Spleen (tissue), 11 donors: Measurements from ENCODE around the gene PTK6. TPM values are rescaled to one million over a fixed set of nuclear protein-coding genes. Genes with fewer than 3 reads are reported as not detected.
"Not testable (repeated sequence)": the region's sequence is repeated elsewhere in the genome, so short reads cannot be mapped to it uniquely, and the experiment has no call there.

Source experiments
- DNase-seq: peaks from one replicate; pipeline ENCODE4 v3.0.0-alpha.2; 2020
- H3K27ac ChIP-seq, 8 donors: fragments of 200-600 bp; sonication (generic) in 7 of 8; 1 replicate in 4 of 8; 2 replicates in 4 of 8; pipeline versions ENCODE4 v1.5.0 to v1.8.0; 2016 to 2021; ENCODE audit warnings: inconsistent platforms in 4 of 8, mild to moderate bottlenecking in 4 of 8, moderate library complexity in 1 of 8
- H3K27me3 ChIP-seq, 7 donors: fragments of 200-600 bp; sonication (generic) in 6 of 7; replicated peaks in 1 of 7; 1 replicate in 4 of 7; 2 replicates in 3 of 7; pipeline versions ENCODE4 v1.5.0 to v1.8.0; 2016 to 2021; ENCODE audit warnings: inconsistent platforms in 3 of 7, mild to moderate bottlenecking in 1 of 7
- H3K36me3 ChIP-seq, 6 donors: fragments of 200-600 bp; sonication (generic) in 5 of 6; 1 replicate in 4 of 6; 2 replicates in 2 of 6; pipeline versions ENCODE4 v1.5.0 to v1.8.0; 2016 to 2021; ENCODE audit warnings: inconsistent platforms in 2 of 6
- H3K4me1 ChIP-seq, 6 donors: fragments of 200-600 bp; sonication (generic) in 5 of 6; 1 replicate in 3 of 6; 2 replicates in 3 of 6; pipeline versions ENCODE4 v1.5.0 to v1.8.0; 2016 to 2021; ENCODE audit warnings: inconsistent platforms in 3 of 6
- H3K4me3 ChIP-seq, 8 donors: fragments of 200-600 bp; sonication (generic) in 7 of 8; 1 replicate in 4 of 8; 2 replicates in 4 of 8; pipeline versions ENCODE4 v1.5.0 to v1.8.0; 2016 to 2021; ENCODE audit warnings: inconsistent platforms in 4 of 8, mild to moderate bottlenecking in 4 of 8, moderate library complexity in 2 of 8
- H3K9me3 ChIP-seq, 8 donors: fragments of 200-600 bp; sonication (generic) in 7 of 8; 1 replicate in 4 of 8; 2 replicates in 4 of 8; pipeline versions ENCODE4 v1.5.0 to v1.8.0; 2016 to 2021; ENCODE audit warnings: inconsistent platforms in 4 of 8
- CTCF ChIP-seq, 11 experiments: fragments of 200-600 bp in 7 of 11; fragments of 450-650 bp in 4 of 11; sonication (generic) in 4 of 11; IDR thresholded peaks in 8 of 11; conservative IDR thresholded peaks in 3 of 11; 1 replicate in 7 of 11; 2 replicates in 4 of 11; pipeline versions ENCODE4 v1.4.0 to v1.8.0; 2016 to 2021; ENCODE audit warnings: antibody characterized with exemption in 11 of 11, inconsistent platforms in 4 of 11, mild to moderate bottlenecking in 1 of 11
- POLR2A ChIP-seq, 3 donors: fragments of 450-650 bp; IDR thresholded peaks; one replicate each; pipeline ENCODE4 v1.5.1; 2017; ENCODE audit warnings: antibody characterized with exemption in 3 of 3, mild to moderate bottlenecking in 1 of 3
- POLR2AphosphoS5 ChIP-seq, 3 donors: sonication (generic); formaldehyde crosslinking; IDR thresholded peaks; one replicate each; pipeline ENCODE4 v1.5.1; 2017; ENCODE audit warnings: antibody characterized with exemption in 3 of 3
- WGBS, 5 donors: extraction: QIAGEN DNeasy Blood & Tissue Kit in 3 of 5; methylation state at CpG; one replicate each; pipeline versions ENCODE4 v1.1.5 to v1.1.7; 2013 to 2018; 5-methylcytosine and 5-hydroxymethylcytosine counted together
- intact Hi-C: fragments of 100-400 bp; cut with DNase I; formaldehyde crosslinking; loops from one replicate; pipeline ENCODE4 v1.15.0; 2023; ENCODE audit warnings: low total_unique reads
- polyA plus RNA-seq, 3 donors: library from polyadenylated mRNA; stranded (reverse); fragments of 200-250 nt; gene quantifications; one replicate each; pipeline ENCODE4 v1.2.1, GENCODE V29; 2013
- total RNA-seq, 7 donors: library from RNA; depleted of rRNA in 3 of 7; stranded (reverse); fragments of >200 nt in 3 of 7; fragmentation: NEBNext Ultra II Directional in 4 of 7; extraction: Animal tissue kit (Norgen Biotek cat#: 25700) in 4 of 7; gene quantifications; one replicate each; pipeline versions ENCODE4 v1.1.0 to v1.2.1, GENCODE V29; 2016 to 2021
- donor health status: healthy with polysubstance abuse.
- donor health status: DM: no; HTN: no; CAD: no; lungs with moderate emphysema.
- donor health status: DM: no; HTN: no; CAD: no.
- donor health status: Bipolar disorder and iron deficiency.
- donor health status: healthy.
- donor health status: DM: no; HTN: no; CAD: no.
- donor health status: DM: yes; HTN: yes; CAD: no.

Gene PTK6
- total and polyA plus RNA-seq, 10 donors: 0.20 to 1.0 (median 0.71) TPM

GRCh38 chr20:63518946-63519667 is 18.1 kb downstream of the PTK6 start:
- DNase-seq: peak; percentile 82
- Histone ChIP-seq H3K9me3 (peaks cover 0 to 22% (median 11%) of the 10 kb centered on the region in 8 donors), H3K27ac (peak overlapping the region in 7 of 8 donors; percentile 92 to 96 (median 94)), H3K27me3 (peaks cover 0 to 23% (median 0%) of the 10 kb centered on the region in 7 donors), H3K36me3 (peaks cover 0 to 25% (median 8%) of the 10 kb centered on the region in 6 donors), H3K4me3 (peak overlapping the region in 7 of 8 donors; percentile 81 to 97 (median 89)), H3K4me1 (peaks cover 14 to 44% (median 33%) of the 10 kb centered on the region in 6 donors)
- TF ChIP-seq POLR2AphosphoS5 (IDR thresholded peaks at IDR 0.05) (no peak), CTCF (IDR thresholded peaks at IDR 0.05 in 8 of 11, conservative IDR thresholded peaks at IDR 0.05 in 3 of 11) (no peak), POLR2A (IDR thresholded peaks at IDR 0.05) (no peak)
- WGBS, 5 donors: 75 to 89% (median 78%) methylated on average over 27 to 32 of the region's 32 CpGs
- intact Hi-C loops: no loop called here

GRCh38 chr20:63518351-63518861 is 18.8 kb downstream of the PTK6 start:
- intact Hi-C loops: no loop called here
- 82 to 89% (median 85%) methylated on average over 11 to 20 of the region's 20 CpGs for WGBS, 5 donors
- peaks cover 0 to 20% (median 6%) of the 10 kb centered on the region in 6 donors for H3K36me3 ChIP-seq
- peaks cover 0 to 23% (median 7%) of the 10 kb centered on the region in 8 donors for H3K9me3 ChIP-seq
- H3K4me1 ChIP-seq: peaks cover 14 to 44% (median 33%) of the 10 kb centered on the region in 6 donors
- TF ChIP-seq POLR2A (IDR thresholded peaks at IDR 0.05) (no peak), CTCF (IDR thresholded peaks at IDR 0.05 in 8 of 11, conservative IDR thresholded peaks at IDR 0.05 in 3 of 11) (no peak), POLR2AphosphoS5 (IDR thresholded peaks at IDR 0.05) (no peak)
- DNase-seq: peak; percentile 76
- no peak overlapping the region for H3K4me3 ChIP-seq
- peaks cover 0 to 23% (median 0%) of the 10 kb centered on the region in 7 donors for H3K27me3 ChIP-seq
- no peak overlapping the region for H3K27ac ChIP-seq

- no peak for TF ChIP-seq CTCF (IDR thresholded peaks at IDR 0.05 in 8 of 11, conservative IDR thresholded peaks at IDR 0.05 in 3 of 11)
- TF ChIP-seq POLR2AphosphoS5 (IDR thresholded peaks at IDR 0.05): no peak
- no peak for TF ChIP-seq POLR2A (IDR thresholded peaks at IDR 0.05)
- peaks cover 0 to 25% (median 0%) of the 10 kb centered on the region in 7 donors for H3K27me3 ChIP-seq
- peaks cover 14 to 39% (median 31%) of the 10 kb centered on the region in 6 donors for H3K4me1 ChIP-seq
- intact Hi-C loops: no loop called here
- H3K27ac ChIP-seq: no peak overlapping the region
- no peak overlapping the region for H3K4me3 ChIP-seq
- H3K36me3 ChIP-seq: peaks cover 0 to 12% (median 6%) of the 10 kb centered on the region in 6 donors
- WGBS, 5 donors: 81 to 94% (median 91%) methylated on average over 26 to 32 of the region's 32 CpGs
- peak; percentile 75 for DNase-seq
- H3K9me3 ChIP-seq: peaks cover 0 to 17% (median 2%) of the 10 kb centered on the region in 8 donors
Measured at GRCh38 chr20:63517376-63518309, 19.5 kb downstream of the PTK6 start.

GRCh38 chr20:63514520-63514919 is 22.7 kb downstream of the PTK6 start:
- H3K4me3 ChIP-seq, intact Hi-C loops, H3K27ac ChIP-seq, H3K36me3 ChIP-seq, DNase-seq: not testable (repeated sequence)
- 45 to 58% (median 51%) methylated on average over 9 to 10 of the region's 10 CpGs for WGBS, 5 donors
- Histone ChIP-seq H3K9me3 (peaks cover 0 to 17% (median 2%) of the 10 kb centered on the region in 8 donors), H3K27me3 (peaks cover 0 to 48% (median 7%) of the 10 kb centered on the region in 7 donors), H3K4me1 (peaks cover 0 to 14% (median 9%) of the 10 kb centered on the region in 6 donors)
